Epithelial cell of esophagus (primary cell): Measurements from ENCODE around the gene SSBP3.

Source experiments
- DNase-seq: peaks from one replicate; pipeline ENCODE4 v3.0.0; 2010; ENCODE audit warnings: low read depth
- H3K4me3 ChIP-seq: 2 replicates; pipeline ENCODE4 v1.5.1; 2011; ENCODE audit warnings: mild to moderate bottlenecking, low read length, control low read depth
- TF ChIP-seq, protein P1 (sequence below): IDR thresholded peaks from 2 replicates; pipeline ENCODE4 v1.5.1; 2011; ENCODE audit warnings: low read depth, mild to moderate bottlenecking, low read length, control low read depth, inconsistent platforms; ENCODE audit not compliant: insufficient read depth; ENCODE audit errors: missing control alignments

SSBP3 gene

DNA sequence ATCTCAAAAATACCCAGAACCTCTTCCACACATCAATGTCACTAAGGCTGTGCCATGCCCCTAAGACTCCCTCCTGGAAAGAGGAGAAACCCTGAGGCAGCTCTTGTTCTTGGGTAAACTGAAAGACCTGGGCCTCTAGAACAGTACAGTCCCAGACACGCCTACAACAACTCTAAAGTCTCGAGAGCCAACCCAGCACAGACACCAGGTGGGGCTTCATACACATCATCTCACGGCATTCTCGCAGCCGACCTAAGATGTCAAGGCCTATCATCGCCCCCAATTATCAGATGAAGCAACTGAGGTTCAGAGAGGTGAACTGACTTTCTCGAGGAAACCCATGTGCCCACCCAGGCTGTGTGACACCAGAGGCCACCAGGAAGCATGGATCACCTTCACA is 135.7 kb downstream of the SSBP3 start:
- TF ChIP-seq, protein P1, sequence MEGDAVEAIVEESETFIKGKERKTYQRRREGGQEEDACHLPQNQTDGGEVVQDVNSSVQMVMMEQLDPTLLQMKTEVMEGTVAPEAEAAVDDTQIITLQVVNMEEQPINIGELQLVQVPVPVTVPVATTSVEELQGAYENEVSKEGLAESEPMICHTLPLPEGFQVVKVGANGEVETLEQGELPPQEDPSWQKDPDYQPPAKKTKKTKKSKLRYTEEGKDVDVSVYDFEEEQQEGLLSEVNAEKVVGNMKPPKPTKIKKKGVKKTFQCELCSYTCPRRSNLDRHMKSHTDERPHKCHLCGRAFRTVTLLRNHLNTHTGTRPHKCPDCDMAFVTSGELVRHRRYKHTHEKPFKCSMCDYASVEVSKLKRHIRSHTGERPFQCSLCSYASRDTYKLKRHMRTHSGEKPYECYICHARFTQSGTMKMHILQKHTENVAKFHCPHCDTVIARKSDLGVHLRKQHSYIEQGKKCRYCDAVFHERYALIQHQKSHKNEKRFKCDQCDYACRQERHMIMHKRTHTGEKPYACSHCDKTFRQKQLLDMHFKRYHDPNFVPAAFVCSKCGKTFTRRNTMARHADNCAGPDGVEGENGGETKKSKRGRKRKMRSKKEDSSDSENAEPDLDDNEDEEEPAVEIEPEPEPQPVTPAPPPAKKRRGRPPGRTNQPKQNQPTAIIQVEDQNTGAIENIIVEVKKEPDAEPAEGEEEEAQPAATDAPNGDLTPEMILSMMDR, result no peak
- no peak overlapping the region for H3K4me3 ChIP-seq
- DNase-seq, result no peak

DNA sequence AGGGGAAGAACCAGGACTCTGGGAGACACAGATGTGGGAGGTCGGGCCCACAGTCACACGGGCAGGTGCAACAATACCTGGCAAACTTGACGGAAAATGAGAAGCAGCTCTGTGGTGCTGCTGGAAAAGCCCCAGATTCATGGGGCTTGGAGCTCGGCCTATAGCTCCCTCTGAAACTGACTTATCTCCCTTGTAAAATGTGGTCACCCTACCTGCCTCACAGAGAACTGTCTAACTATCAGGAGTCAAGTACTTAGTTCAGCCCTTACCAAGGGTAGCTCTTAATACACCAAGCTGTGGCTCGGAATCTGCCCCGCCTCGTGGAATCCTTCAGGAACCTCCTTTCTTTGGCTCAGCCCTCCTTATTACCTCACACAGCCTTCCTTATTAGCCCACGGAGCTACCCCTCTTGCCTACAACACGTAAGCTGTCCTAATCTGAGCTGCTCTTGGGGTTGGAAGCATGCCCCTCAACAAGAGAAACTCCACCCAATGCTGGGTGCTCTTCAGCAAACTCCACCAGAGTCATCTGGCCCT is 137.4 kb downstream of the SSBP3 start:
- no peak overlapping the region for H3K4me3 ChIP-seq
- TF ChIP-seq, protein P1, result no peak
- DNase-seq, result no peak

GRCh38 chr1:54267815-54268761 is 138.1 kb downstream of the SSBP3 start:
- TF ChIP-seq, protein P1, result no peak
- no peak overlapping the region for H3K4me3 ChIP-seq

GRCh38 chr1:54266908-54267307 is 139.3 kb downstream of the SSBP3 start:
- TF ChIP-seq, protein P1, result no peak
- H3K4me3 ChIP-seq, result no peak overlapping the region
- no peak for DNase-seq

More at GRCh38 chr1:54267815-54268761, 138.1 kb downstream of the SSBP3 start:
- no peak for DNase-seq

DNA sequence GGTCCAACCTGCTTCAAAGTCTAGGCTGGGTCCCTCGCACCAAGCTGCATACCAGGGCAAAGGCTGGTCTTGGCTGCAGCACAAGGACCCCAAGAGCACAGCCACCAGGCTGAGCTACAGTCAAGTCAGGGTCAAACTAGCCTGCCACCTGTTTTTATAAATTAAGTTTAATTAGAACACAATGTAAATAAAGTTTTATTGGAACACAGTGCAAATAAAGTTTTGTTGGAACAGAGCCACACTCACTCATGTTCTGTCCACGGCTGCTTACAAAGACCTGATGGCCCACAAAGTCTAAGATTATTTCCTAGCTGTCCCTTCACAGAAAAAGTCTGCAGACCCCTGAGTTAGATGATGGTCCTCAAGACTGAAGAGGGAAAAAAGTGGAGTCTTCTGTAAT is 140.0 kb downstream of the SSBP3 start:
- no peak for DNase-seq
- no peak overlapping the region for H3K4me3 ChIP-seq
- TF ChIP-seq, protein P1, result no peak

GRCh38 chr1:54265659-54266058 is 140.5 kb downstream of the SSBP3 start:
- H3K4me3 ChIP-seq, result no peak overlapping the region
- no peak for DNase-seq
- TF ChIP-seq, protein P1, result no peak
